Neural cell (in vitro differentiated cells): ENCODE measurements around the gene INSIG1.

Experiments used
- EP300 ChIP-seq: fragments of 450-650 bp; conservative IDR thresholded peaks from 2 replicates; pipeline ENCODE4 v1.6.1; 2014; ENCODE audit warnings: antibody characterized with exemption, mild to moderate bottlenecking, moderate library complexity; ENCODE audit not compliant: poor library complexity, severe bottlenecking
- EZH2 ChIP-seq: fragments of 200-600, 300-800 bp; shearing (Covaris generic), sonication (generic); IDR thresholded peaks from 2 replicates; pipeline ENCODE4 v1.6.1; 2014; ENCODE audit warnings: antibody characterized with exemption, low read length, borderline replicate concordance, mild to moderate bottlenecking; ENCODE audit not compliant: insufficient read depth, poor library complexity, severe bottlenecking
- MXI1 ChIP-seq: fragments of 450-650 bp; conservative IDR thresholded peaks from 2 replicates; pipeline ENCODE4 v1.6.1; 2014; ENCODE audit warnings: antibody characterized with exemption, mild to moderate bottlenecking; ENCODE audit not compliant: poor library complexity, severe bottlenecking
- POLR2AphosphoS5 ChIP-seq: IDR thresholded peaks from 2 replicates; pipeline ENCODE4 v1.6.1; 2012
- RAD21 ChIP-seq: fragments of 450-650 bp; conservative IDR thresholded peaks from 2 replicates; pipeline ENCODE4 v1.6.1; 2014; ENCODE audit warnings: antibody characterized with exemption, mild to moderate bottlenecking, moderate library complexity
- SMC3 ChIP-seq: fragments of 450-650 bp; conservative IDR thresholded peaks from 2 replicates; pipeline ENCODE4 v1.6.1; 2014; ENCODE audit warnings: antibody characterized with exemption, mild to moderate bottlenecking, moderate library complexity; ENCODE audit not compliant: poor library complexity
- TAF1 ChIP-seq: IDR thresholded peaks from 2 replicates; pipeline ENCODE4 v1.6.1; 2012; ENCODE audit warnings: low read depth
- TF ChIP-seq, protein P1 (sequence below): fragments of 450-650 bp; IDR thresholded peaks from 2 replicates; pipeline ENCODE4 v1.5.1; 2014; ENCODE audit warnings: antibody characterized with exemption, mild to moderate bottlenecking, moderate library complexity; ENCODE audit not compliant: poor library complexity, severe bottlenecking
- TF ChIP-seq, protein P2 (sequence below): IDR thresholded peaks from 2 replicates; pipeline ENCODE4 v1.6.1; 2012; ENCODE audit warnings: borderline replicate concordance

DNA sequence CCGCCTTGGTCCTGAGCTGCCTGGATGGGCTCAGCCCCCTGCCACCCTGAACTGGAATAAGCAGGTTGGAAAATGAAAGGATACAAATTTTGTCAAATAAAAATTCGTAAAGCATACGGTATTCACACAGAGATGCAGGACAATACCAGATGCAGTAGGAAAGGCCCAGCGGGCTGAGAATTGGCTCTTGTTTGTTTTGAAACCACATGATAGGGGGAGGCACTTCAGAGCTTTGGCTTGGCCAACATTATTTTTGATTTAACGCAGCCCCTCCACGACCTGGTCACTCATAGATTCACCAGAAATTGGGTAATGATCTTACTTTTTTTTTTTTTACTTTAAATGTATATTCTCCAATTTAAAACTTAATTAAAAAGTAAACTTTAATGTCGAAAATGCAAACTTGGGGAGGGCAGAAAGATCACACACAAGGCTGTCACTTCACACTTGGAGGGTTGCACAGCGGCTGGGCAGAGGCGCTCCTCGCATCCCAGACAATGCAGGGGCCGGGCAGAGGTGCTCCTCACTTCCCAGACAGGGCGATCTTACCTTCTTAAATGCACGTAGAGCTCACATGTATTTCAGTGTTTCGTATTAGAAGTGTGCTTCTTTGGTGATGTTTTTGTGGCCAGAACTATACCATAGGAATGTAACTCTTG is 17.8 kb upstream of the INSIG1 start:
- TF ChIP-seq, protein P1, sequence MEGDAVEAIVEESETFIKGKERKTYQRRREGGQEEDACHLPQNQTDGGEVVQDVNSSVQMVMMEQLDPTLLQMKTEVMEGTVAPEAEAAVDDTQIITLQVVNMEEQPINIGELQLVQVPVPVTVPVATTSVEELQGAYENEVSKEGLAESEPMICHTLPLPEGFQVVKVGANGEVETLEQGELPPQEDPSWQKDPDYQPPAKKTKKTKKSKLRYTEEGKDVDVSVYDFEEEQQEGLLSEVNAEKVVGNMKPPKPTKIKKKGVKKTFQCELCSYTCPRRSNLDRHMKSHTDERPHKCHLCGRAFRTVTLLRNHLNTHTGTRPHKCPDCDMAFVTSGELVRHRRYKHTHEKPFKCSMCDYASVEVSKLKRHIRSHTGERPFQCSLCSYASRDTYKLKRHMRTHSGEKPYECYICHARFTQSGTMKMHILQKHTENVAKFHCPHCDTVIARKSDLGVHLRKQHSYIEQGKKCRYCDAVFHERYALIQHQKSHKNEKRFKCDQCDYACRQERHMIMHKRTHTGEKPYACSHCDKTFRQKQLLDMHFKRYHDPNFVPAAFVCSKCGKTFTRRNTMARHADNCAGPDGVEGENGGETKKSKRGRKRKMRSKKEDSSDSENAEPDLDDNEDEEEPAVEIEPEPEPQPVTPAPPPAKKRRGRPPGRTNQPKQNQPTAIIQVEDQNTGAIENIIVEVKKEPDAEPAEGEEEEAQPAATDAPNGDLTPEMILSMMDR: no peak
- TF ChIP-seq TAF1 (no peak), RAD21 (no peak), EZH2 (no peak), EP300 (no peak), MXI1 (no peak), SMC3 (no peak), POLR2AphosphoS5 (no peak)
- TF ChIP-seq, protein P2, sequence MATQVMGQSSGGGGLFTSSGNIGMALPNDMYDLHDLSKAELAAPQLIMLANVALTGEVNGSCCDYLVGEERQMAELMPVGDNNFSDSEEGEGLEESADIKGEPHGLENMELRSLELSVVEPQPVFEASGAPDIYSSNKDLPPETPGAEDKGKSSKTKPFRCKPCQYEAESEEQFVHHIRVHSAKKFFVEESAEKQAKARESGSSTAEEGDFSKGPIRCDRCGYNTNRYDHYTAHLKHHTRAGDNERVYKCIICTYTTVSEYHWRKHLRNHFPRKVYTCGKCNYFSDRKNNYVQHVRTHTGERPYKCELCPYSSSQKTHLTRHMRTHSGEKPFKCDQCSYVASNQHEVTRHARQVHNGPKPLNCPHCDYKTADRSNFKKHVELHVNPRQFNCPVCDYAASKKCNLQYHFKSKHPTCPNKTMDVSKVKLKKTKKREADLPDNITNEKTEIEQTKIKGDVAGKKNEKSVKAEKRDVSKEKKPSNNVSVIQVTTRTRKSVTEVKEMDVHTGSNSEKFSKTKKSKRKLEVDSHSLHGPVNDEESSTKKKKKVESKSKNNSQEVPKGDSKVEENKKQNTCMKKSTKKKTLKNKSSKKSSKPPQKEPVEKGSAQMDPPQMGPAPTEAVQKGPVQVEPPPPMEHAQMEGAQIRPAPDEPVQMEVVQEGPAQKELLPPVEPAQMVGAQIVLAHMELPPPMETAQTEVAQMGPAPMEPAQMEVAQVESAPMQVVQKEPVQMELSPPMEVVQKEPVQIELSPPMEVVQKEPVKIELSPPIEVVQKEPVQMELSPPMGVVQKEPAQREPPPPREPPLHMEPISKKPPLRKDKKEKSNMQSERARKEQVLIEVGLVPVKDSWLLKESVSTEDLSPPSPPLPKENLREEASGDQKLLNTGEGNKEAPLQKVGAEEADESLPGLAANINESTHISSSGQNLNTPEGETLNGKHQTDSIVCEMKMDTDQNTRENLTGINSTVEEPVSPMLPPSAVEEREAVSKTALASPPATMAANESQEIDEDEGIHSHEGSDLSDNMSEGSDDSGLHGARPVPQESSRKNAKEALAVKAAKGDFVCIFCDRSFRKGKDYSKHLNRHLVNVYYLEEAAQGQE: no peak
